ENCODE results near the gene CREB5.

Gene CREB5

GRCh38 chr7:28649811-28650210 is 237.5 kb downstream of the CREB5 start:
- no peak for DNase-seq

DNA sequence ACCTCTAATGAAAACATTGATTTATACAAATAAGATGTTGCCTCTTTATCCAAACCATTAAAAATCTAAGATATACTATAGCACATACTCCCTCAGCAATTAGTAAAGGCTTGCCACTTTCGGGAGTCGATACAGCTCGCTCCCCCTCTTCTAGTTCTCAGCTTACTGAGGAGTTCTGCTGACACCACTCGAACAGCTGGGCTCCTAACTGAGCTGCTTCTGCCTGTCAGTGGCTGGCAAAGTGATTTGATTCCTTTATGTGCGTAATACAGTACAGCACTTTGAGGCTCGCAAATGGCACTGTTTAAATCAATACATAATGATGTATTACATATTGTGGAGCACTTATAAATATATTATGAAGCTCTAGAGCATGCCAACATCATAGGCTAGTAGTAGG is 241.8 kb downstream of the CREB5 start:
- DNase-seq = no peak

DNA sequence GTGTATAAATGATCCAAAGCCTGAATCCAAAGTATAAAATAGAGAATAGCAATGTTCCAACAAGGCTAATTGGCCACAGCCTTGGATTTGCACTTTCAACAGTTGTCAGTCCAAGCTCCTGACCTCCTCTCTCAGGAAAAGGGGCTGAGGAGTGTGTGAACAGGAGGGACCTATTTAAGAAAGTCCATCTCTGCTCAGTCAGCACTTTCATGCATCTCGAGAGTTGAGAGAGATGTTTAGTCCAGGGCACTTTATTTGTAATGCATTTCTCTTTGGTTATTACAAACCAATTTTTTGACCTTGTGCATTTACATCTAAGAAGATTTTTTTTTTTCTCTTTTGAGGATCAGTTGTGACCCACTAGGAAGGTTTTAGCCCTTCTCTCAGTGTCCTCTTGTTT is 244.2 kb downstream of the CREB5 start:
- no peak for DNase-seq

DNA sequence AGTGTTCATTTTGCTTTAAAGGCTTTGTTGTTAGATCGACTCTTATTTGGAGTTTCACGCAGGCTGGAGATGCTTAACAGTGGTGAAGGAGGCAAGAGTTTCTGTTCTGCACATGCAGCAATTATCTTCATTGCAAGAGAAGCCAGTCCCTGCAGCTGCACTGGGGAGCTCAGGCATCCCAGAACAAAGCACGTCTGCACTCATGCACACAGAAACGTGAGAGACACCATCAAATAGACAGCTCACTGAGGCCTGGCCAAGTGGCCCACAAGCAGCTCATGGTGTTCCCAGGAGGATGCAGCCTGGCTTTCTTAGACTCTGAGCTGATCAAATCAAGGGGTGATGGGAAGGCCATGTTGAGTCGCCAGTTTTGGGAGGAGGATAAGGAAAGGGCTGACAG is 246.1 kb downstream of the CREB5 start:
- no peak for DNase-seq

DNA sequence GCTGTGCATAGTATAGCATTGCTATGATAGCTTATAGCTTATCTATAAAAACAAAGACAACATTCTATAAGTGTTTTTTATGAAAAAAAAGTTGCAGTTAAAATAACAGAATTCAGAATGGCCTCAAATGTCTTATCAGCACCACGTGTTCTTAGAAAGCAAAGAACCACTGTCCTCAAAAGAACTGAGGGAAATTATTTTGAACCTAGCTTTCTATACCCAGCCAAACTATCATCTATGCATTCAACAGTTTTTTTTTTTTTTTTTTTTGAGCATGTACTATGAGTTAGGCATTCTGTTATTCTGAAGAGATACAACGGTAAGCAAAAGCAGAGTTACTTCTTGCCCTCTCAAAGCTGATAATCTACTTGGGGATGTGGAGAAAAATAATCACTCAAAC is 247.8 kb downstream of the CREB5 start:
- no peak for DNase-seq

GRCh38 chr7:28661826-28662595 is 249.7 kb downstream of the CREB5 start:
- no peak for DNase-seq

GRCh38 chr7:28666154-28666553 is 253.8 kb downstream of the CREB5 start:
- no peak for DNase-seq

DNA sequence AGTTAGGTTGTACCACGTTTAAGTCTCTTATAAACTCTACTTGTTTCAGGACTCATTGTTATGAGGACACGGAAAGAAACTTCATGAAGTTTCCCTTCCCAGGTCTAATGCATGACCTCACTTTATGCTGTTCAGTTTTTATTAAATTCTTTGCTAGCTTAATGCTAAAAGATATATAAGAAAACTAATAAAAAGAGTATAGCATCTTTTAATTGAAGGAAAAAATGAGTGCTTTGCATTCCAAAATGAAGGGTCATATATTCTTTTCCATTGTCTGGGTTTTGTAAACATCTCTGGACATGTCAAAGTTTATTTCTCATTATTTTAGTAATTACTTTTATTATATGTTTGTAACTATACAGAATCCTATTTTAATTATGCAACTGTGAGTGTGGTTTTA is 255.8 kb downstream of the CREB5 start:
- no peak for DNase-seq

DNA sequence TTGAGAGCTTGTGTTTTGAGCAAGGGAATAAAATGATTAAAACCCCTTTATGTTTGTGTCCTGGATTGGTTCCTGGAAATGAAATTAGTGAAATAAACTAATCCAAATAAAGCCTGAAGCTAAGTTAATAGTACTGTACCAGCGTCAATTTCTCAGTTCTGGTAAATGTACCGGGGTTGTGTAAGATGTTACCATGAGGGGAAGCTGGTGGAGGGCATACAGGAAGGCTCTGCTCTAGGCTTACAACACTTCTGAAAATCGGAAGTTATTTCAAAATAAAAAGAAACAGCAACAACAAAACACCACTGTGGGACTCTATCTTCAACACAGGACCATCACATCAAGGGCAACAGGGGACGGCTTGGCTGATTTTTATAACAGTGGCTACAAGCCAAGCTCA is 257.0 kb downstream of the CREB5 start:
- DNase-seq = no peak

DNA sequence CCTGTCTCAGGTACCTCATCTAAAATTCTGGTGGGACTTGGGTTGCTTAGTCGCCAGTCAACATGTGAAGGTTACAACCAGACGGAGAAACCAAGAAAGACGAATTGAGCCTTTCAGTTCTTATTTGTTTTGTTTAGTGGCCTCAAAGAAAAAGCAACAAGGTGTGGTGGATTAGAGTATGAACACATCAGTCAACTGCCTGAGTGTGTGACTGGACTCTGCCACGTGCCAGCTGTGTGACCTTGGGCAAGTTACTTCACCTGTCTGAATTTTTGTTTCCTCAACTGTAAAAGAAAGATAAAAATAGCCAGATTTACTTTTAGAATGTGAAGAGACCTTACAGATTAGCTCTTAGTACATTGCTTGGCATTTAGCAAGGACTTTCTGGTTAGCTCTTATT is 259.2 kb downstream of the CREB5 start:
- DNase-seq = no peak

DNA sequence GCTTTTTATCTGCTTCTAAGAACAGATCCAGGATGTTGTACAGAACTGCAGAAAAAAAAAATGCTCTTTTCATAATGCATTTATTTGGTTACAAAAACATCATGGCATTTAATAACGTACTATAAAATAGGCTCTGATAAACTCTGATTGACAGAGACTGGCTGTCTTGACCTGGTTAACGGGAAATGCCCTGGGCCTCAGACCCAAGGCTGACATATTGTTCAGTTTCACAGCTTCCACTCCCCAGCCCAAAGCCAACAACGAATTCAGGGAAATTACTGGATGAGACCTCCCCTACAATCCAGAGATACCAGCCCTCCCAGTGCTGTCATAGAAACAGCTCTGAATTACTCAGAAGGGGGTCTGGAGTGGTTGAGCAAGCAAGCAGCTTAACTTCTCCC is 260.1 kb downstream of the CREB5 start:
- no peak for DNase-seq

DNA sequence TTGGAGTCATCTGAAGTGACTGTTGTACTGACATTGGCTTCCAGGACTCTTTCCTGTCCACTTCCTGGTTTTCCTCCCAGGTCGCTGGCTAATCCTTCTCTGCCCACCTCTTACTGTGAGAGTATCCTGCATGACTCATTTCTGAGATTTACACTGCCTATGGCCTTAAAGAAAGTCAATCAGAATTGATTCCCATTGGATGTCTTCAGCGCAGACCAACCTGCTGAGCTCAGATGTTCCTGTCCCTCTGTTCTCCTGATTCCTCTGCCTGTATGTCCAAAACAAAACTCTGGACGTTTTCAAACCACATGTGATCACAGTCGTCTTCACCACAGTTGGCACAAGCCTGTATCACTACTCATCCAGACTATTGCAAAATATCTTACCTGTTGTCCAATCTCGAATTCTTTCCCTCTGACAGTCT is 262.1 kb downstream of the CREB5 start:
- no peak for DNase-seq

DNA sequence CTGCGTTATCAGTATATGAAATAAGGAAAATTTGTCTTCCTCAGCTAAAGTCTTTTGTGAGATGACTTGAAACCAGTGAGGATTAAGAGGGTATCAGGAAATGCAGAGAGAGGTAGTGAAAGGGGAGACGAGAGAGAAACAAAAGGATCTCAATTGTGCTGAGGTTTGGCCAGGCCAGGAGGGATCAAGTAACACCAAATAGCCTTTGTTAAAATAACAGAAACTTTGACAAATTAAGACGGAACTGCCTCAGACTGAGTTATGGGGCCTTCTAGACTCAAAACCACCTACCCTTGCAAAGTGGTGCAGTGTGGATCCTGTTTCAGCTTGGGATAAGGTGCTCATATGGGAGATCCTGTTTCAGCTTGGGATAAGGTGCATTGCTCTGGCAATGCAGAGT is 263.1 kb downstream of the CREB5 start:
- DNase-seq = no peak

GRCh38 chr7:28677668-28678067 is 265.4 kb downstream of the CREB5 start:
- no peak for DNase-seq

DNA sequence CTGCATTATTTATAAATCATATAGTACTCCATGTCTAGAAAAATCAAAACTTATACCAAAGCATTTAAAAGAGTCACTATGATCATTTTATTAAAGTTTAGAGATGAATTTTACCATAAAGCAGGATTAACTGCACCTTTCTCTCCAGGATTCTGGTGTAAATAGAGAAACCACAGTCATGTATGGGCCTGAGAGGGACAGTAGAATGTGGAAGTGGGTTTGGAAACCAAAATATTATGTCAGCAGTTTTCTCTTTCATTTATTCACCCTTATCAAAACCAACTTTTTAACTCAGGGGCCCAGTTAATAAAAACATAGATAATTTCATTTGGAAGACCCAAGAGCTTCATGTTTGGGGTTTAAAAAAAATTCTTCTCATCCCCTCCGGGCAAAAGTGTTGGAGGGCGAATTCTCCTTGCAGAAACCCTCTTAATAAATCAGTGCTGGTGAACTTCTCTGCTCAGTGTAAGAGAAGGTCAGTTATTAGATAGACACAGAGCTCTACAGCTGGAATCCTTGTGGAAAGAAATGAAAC is 266.2 kb downstream of the CREB5 start:
- DNase-seq = no peak

DNA sequence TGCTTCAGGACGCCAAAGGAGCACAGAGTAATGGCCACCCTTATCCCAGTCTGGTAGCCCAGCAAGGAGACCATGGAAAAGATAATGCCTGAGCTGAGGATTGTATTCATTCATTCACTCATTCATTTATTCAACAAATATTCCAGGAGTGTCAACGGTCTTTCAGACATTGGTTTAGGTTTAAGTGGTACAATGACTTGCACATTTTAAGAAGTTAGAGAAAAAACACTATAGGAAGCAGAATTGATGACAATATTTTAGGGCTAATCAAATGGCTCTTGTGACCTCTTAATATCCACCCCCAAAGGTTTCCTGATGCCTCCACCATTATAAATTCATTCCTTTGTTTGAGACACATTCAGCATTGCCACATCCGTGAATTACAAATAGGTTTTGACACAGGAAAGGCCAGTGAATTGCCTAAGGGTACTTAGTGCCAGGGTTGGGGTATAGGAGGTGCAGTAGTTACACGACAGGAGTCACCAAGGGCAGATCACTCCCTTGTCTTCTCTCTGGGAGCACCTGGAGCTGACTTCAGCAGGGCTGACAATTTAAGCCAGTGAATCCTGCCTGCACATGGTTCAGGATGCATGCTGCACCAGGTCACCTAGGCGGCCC is 269.5 kb downstream of the CREB5 start:
- no peak for DNase-seq

DNA sequence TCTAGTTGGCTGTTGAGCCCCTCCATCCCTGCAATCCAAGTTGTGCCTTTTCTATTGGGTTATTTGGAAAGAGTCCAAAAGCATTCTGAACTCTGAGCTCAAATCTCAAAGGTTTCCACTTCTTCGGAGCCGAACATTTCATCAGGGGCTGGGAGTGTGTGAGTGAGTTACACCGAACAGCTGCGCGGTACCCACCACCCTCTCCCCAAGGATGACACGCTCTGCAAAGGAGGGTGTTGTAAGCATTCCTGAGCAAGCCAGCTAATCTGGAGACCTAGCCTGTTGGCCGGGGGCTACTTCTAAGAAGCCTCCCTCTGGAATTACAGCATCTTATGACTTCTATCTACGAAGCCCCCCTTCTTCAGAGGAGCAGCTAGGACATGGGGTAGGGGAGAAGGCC is 270.5 kb downstream of the CREB5 start:
- no peak for DNase-seq

DNA sequence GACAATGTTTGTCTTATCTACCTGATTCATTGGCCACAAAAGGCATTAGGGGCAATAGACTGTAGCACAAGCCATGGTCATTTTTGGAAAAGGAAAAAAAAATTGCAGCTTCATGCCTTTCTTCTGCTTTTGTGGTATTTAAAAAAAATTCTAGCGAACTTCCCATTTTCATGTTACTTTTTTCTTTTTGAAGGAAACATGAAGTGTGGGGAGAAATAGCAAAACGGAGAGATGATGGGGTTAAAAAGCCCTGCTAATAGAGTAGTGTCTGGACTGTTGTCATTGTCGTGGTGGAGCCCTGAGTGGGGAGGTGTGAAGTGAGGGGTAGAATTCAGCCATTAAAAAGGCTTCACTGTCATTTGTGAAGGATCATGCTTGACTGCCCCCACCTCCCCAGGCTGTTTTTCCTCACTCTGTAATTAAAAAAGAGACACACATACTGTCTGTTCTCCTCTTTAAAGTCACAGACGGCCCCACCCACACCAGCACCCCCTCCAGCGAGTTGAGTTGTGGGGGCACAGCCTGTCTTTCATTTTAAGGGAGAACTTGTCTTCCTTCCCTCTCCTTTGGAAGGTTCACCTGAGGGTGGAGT is 272.4 kb downstream of the CREB5 start:
- no peak for DNase-seq

- DNase-seq = peak in 1 of 2 donors; percentile 35
Observed at GRCh38 chr7:28685242-28685643, 272.9 kb downstream of the CREB5 start.

GRCh38 chr7:28685644-28686417 is 273.5 kb downstream of the CREB5 start:
- peak; percentile 24 to 72 for DNase-seq

- DNase-seq = no peak
Observed at GRCh38 chr7:28686418-28686800, 274.1 kb downstream of the CREB5 start.

GRCh38 chr7:28687537-28687936 is 275.2 kb downstream of the CREB5 start:
- no peak for DNase-seq

DNA sequence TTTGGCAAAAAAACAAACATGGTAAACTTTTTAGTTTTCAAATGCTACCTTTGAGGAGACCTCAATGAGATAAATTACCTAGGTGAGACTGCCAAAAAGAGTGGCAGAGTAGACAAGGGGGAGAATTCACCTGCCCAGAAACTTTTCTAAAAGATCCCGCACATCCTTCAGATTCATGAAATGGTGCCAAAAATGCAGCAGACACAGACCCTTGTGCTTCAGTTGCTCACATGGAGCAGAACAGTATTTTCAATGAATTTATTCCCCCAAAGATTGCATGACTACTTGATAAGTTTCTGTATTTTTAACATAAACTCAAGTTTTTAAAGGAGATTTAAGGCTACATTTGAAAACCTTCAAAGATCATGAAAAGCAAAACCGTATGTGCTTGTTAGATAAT is 275.9 kb downstream of the CREB5 start:
- no peak for DNase-seq
